GM12873 (cell line): Measurements from ENCODE around the gene FBXL22.

ENCODE experiments used
- TF ChIP-seq, protein P1 (sequence below): IDR thresholded peaks from 2 replicates; pipeline ENCODE4 v1.5.1; 2012; ENCODE audit warnings: low read depth, mild to moderate bottlenecking, moderate library complexity, low read length, control low read depth; ENCODE audit not compliant: insufficient read depth; ENCODE audit errors: missing control alignments

Gene FBXL22

DNA sequence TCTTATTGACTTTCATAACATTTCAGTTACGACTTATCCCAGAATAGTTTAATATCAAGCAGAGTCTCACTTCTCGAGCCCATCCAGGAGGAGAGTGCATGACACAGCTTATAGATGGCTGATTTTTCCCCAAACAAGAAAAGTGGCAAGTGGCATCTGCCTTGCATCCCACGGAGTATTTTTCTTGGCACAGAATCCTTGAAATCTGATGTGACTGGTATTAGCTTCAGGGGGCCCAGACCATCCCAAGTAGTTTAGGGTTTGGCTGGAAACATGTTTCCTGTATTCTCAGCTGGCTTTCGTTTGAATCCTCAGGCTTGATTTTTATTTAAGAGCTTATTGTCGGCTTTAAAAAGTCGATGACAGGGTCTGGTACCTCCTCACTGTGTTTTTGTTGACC is 20.7 kb upstream of the FBXL22 start:
- TF ChIP-seq, protein P1, sequence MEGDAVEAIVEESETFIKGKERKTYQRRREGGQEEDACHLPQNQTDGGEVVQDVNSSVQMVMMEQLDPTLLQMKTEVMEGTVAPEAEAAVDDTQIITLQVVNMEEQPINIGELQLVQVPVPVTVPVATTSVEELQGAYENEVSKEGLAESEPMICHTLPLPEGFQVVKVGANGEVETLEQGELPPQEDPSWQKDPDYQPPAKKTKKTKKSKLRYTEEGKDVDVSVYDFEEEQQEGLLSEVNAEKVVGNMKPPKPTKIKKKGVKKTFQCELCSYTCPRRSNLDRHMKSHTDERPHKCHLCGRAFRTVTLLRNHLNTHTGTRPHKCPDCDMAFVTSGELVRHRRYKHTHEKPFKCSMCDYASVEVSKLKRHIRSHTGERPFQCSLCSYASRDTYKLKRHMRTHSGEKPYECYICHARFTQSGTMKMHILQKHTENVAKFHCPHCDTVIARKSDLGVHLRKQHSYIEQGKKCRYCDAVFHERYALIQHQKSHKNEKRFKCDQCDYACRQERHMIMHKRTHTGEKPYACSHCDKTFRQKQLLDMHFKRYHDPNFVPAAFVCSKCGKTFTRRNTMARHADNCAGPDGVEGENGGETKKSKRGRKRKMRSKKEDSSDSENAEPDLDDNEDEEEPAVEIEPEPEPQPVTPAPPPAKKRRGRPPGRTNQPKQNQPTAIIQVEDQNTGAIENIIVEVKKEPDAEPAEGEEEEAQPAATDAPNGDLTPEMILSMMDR: no peak

DNA sequence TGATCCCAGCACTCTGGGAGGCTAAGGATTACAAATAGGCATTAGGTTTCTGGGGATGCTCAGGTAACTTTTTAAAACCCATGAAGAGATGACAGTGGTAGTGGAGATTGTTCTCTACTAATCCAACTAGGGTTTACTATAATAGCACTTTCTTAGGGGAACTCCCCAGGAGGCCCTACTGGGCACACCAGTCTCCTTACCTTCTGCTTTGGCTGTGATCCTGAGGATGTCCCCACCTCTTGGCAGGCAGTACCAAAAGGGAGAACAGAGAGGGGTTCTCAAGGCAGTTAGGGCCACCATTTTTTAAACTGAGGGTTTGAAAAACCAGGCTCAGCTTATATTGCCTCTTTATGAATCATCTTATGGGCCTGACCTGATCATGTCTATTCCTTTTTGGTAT is 15.0 kb upstream of the FBXL22 start:
- TF ChIP-seq, protein P1: no peak

DNA sequence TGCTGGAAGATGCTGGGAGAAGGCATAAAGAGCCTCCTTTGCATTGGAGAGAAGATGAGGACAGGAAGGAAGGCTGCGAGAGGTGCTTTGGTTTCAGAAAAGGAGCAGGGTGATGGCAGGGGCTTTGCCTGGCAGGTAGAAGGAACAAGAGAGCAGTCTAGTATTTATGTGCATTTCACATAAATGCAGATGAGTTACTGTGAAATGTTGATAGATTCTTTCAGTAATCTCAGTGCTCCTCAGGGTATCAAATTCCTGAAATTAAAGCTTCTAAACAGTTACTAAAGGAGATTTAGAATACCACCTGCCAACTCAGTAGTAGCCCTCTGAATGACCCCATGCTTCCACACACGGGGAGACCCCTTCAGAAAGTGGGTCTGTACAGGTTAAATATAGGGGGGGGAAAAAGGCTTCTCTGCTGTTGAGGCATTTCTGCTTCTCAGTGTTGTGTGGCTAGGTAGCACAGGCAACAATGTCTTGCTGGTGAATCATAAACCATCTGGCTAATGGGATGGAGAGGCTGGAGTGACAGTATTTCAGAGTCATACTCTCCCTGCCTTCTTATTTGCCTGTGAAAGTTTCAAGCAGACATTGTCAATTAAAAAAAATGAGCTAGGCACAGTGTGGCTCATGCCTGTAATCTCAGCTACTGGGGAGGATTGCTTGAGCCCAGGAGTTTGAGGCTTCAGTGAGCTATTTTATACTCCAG is 14.3 kb upstream of the FBXL22 start:
- TF ChIP-seq, protein P1: no peak

DNA sequence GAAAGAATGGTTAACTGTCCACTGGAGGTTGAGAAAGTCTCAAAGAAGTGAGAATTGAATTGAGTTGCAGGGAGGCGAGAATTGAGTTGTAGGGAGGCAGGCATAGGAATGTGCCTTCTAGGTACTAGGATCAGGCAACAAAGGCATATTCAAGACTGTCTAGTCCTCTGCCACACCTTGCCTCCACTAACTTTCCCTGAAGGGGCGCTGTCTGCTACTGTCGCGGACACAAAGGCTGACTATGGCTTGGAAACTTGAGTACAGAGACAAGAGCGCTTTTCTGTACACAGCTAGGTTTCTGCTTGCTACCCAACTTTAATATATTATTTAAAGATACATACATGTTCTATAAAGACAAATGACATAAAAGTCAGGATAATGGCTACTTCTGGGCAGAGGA is 10.4 kb upstream of the FBXL22 start:
- TF ChIP-seq, protein P1: no peak

DNA sequence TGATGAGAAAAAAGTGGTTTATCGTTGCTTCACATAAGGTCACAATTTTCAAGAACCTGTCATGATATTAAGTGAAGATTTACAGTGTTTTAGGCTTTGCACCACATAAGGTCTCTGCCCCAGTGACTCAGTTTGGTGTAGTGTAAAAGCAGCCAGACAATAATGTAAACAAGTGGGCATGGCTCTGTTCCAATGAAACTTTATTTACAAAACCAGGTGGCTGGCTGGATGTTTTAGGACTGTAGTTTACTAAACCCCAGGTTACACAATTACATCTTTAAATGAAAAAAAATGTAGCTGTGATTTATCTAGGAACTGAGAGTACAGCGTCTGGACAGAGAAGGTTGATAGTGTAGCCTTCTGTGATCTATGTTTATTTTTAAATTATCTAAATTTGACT is 9.7 kb upstream of the FBXL22 start:
- TF ChIP-seq, protein P1: no peak

DNA sequence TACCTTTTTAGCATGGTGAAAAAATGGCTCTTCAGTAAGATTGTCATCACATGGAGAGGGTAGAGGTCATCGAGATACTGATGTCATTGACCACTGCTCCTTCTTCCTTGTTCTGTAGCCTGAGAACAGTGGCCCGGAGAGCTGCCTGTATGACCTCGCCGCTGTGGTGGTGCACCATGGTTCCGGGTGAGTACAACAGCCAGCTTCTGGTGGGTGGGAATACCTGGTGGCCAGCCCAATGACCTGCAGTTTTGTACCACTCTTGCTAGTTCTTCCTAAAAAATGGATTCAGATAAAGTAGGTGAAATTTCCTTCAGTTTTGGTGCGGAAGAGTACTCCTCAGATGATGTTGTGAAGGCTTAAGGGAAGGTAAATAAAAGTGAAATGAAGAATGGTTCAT is 8.4 kb upstream of the FBXL22 start:
- TF ChIP-seq, protein P1: no peak

DNA sequence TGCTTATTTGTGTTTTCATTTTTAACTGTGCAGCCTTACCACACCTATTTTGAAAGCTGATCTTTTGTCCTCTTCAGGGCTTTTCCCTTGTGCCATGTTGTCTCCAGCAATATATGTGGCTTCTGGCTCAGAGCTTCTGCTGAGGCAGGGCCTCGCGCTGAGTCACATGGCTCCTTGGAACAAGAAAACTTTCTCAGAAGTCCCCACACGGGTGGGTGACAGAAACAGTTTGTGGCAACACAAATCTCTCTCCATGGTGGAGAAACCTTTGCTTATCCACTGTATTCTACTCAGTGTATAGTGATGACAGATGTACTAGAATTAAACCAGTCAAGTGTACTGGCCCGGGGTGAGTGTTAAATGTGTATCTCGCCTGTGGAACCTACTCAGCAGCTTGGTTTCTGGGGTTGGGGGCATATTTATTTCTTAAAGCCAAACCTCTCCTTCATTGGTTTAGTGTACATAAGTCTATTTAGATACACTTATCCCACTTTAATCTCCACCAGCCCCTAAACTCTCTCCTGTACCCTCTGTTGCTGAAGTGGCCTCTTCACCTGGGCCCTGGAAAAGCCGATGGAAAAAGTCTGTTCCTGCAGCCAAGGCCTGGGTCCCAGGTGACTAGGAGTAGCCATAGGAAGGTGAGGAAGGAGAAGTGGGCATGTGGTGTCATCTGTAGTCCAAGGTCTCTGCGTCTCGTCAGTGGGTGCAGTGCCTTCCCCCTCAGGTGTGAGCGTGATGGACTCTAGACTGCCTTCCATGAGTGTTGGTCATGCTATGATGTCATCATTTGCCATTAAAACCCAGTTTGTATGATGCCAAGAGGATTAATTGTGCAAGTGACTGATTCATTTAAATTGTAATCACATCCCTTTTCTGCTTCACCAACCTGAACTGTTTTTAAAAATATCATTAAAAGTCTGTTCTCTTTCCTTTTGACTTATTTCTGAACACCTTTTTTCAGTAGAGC is 3.2 kb upstream of the FBXL22 start:
- TF ChIP-seq, protein P1: no peak
